Adrenal gland (tissue), 12 donors: ENCODE data around the gene ADARB2. TPM values are rescaled to one million over a fixed set of nuclear protein-coding genes. Genes with fewer than 3 reads are reported as not detected.

ENCODE experiments used
- DNase-seq, 7 donors: peaks; one replicate each; pipeline ENCODE4 v3.0.0-alpha.2; 2019 to 2020
- H3K27ac ChIP-seq, 5 donors: fragments of 200-600 bp; sonication (generic) in 4 of 5; 1 replicate in 3 of 5; 2 replicates in 2 of 5; pipeline versions ENCODE4 v1.5.1 to v1.8.0; 2016 to 2020; ENCODE audit warnings: mild to moderate bottlenecking in 1 of 5
- H3K27me3 ChIP-seq: fragments of 200-600 bp; 2 replicates; pipeline ENCODE4 v1.8.0; 2021
- H3K36me3 ChIP-seq, 2 donors: fragments of 200-600 bp; replicated peaks in 1 of 2; 1 replicate in 1 of 2; 2 replicates in 1 of 2; pipeline versions ENCODE4 v1.5.1 to v1.8.0; 2018 to 2022
- H3K4me1 ChIP-seq, 2 donors: fragments of 200-600 bp; replicated peaks in 1 of 2; 1 replicate in 1 of 2; 2 replicates in 1 of 2; pipeline versions ENCODE4 v1.5.1 to v1.8.0; 2018 to 2021
- H3K4me3 ChIP-seq, 4 donors: fragments of 200-600 bp; sonication (generic) in 3 of 4; one replicate each; pipeline ENCODE4 v1.5.1; 2016 to 2018
- H3K9me3 ChIP-seq, 3 donors: fragments of 200-600 bp; sonication (generic) in 1 of 3; replicated peaks in 1 of 3; 1 replicate in 2 of 3; 2 replicates in 1 of 3; pipeline versions ENCODE4 v1.5.1 to v1.8.0; 2016 to 2021
- CTCF ChIP-seq, 6 experiments: fragments of 450-650 bp in 4 of 6; fragments of 200-600 bp in 2 of 6; sonication (generic) in 1 of 6; IDR thresholded peaks; 1 replicate in 5 of 6; 2 replicates in 1 of 6; pipeline versions ENCODE4 v1.5.1 to v1.8.0; 2016 to 2021; ENCODE audit warnings: antibody characterized with exemption in 6 of 6, mild to moderate bottlenecking in 2 of 6, moderate library complexity in 1 of 6
- POLR2A ChIP-seq, 2 donors: fragments of 450-650 bp; IDR thresholded peaks; one replicate each; pipeline ENCODE4 v1.6.1; 2017; ENCODE audit warnings: antibody characterized with exemption in 2 of 2, mild to moderate bottlenecking in 2 of 2, moderate library complexity in 1 of 2
- WGBS, 4 donors: extraction: QIAGEN DNeasy Blood & Tissue Kit in 2 of 4; methylation state at CpG; one replicate each; pipeline versions ENCODE4 v1.1.5 to v1.1.7; 2013 to 2017; 5-methylcytosine and 5-hydroxymethylcytosine counted together
- intact Hi-C, 2 donors: fragments of 100-400 bp; cut with DNase I; formaldehyde crosslinking; loops; one replicate each; pipeline versions ENCODE4 v1.14.1 to v1.15.0; 2022 to 2023
- polyA plus RNA-seq, 3 donors: library from polyadenylated mRNA; stranded (reverse); fragments of 200-250 nt in 2 of 3; fragments of 350-450 nt in 1 of 3; fragmentation: Illumina TruSeq in 1 of 3; extraction: RNeasy Lipid Tissue Mini Kit (QIAGEN cat#74804) in 1 of 3; gene quantifications; one replicate each; pipeline ENCODE4 v1.2.3, GENCODE V29; 2013 to 2014
- total RNA-seq, 9 donors: library from RNA; depleted of rRNA in 4 of 9; stranded (reverse); fragments of >200 nt in 4 of 9; fragments of 120-200 nt in 1 of 9; fragmentation: NEBNext Ultra II Directional in 1 of 9; extraction: Animal tissue kit (Norgen Biotek cat#: 25700) in 1 of 9; gene quantifications; one replicate each; pipeline versions ENCODE4 v1.1.0 to v1.2.4, GENCODE V29; 2013 to 2023
- donor health status: healthy with polysubstance abuse.
- donor health status: Bipolar disorder and iron deficiency.
- donor health status: DM: yes; HTN: yes; CAD: no.
- donor health status: DM: no; HTN: no; CAD: no.
- donor health status: DM: no; HTN: no; CAD: no.
- donor health status: DM: yes; HTN: yes; CAD: no.

ADARB2 gene
- total and polyA plus RNA-seq, 12 donors = 0.14 to 3.1 (median 0.91) TPM

DNA sequence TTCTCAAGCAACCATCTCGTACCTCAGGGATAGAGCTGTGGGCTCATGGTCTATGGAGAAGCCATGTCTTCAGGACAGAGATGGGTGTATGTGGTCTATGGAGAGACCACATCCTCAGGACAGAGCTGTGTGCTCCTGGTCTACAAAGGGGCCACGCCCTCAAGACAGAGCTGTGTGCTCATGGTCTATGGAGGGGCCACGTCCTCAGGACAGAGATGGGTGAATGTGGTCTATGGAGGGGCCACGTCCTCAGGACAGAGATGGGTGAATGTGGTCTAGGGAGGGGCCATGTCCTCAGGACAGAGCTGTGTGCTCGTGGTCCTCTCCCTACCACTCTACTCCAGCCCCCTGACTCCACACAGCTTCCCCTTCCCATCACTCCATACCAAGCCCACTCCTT is 563.3 kb downstream of the ADARB2 start:
- DNase-seq = no peak
- 59 to 86% (median 77%) methylated on average over 5 of the region's 5 CpGs for WGBS, 4 donors
- Histone ChIP-seq H3K27ac (no peak overlapping the region), H3K36me3 (no peaks in the 10 kb centered on the region), H3K27me3 (no peaks in the 10 kb centered on the region), H3K4me3 (no peak overlapping the region), H3K9me3 (no peaks in the 10 kb centered on the region), H3K4me1 (no peaks in the 10 kb centered on the region)
- intact Hi-C loops = no loop called here
- TF ChIP-seq CTCF (IDR thresholded peaks at IDR 0.05) = no peak
- no peak for TF ChIP-seq POLR2A (IDR thresholded peaks at IDR 0.05)

- Histone ChIP-seq H3K4me1 (no peaks in the 10 kb centered on the region), H3K27ac (no peak overlapping the region), H3K4me3 (no peak overlapping the region), H3K9me3 (no peaks in the 10 kb centered on the region), H3K36me3 (no peaks in the 10 kb centered on the region), H3K27me3 (no peaks in the 10 kb centered on the region)
- no peak for DNase-seq
- intact Hi-C loops = no loop called here
- TF ChIP-seq CTCF (IDR thresholded peaks at IDR 0.05) (no peak), POLR2A (IDR thresholded peaks at IDR 0.05) (no peak)
- whole genome bisulfite sequencing, 4 donors = 90 to 92% (median 90%) methylated on average over 26 to 27 of the region's 27 CpGs
Observed at GRCh38 chr10:1173091-1173490, 564.2 kb downstream of the ADARB2 start.

DNA sequence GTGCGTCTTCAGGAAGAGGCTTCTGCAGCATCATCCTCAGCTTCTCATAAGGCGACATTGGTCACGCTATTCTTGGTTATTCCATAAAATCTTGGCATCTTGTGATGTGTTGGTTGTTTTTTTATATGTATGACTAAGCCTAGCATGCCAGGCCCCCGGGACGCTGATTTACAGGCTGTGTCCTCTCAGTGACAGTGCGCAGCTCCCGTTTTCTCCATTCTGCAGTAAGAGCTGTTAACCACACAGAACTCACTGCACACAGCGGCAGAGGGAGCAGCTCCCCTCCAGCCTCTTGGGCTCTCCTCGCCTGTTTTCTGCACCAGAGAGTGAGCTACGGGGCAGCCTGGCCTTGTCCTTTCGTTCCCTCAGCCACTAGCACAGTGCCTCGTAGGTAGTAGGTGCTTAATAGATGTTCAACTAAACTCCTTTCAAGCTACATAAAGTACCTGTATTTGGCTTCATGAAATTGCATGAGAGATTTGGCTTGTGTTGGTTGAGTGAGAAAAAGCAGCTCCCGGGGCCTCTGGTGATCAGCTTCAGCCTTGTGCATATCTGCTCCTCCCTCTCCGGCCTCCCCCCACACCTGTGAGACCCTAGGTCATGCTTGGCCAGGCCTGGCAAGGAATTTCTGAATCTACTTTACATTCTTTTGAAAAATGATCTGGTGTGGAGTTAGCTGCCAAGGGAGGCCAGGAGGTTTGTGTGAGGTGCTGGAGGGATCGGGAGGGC is 564.9 kb downstream of the ADARB2 start:
- no peaks in the 10 kb centered on the region for H3K36me3 ChIP-seq
- H3K27ac ChIP-seq = no peak overlapping the region
- intact Hi-C loops = no loop called here
- DNase-seq = no peak
- 80 to 85% (median 83%) methylated on average over 15 of the region's 15 CpGs for WGBS, 4 donors
- no peaks in the 10 kb centered on the region for H3K27me3 ChIP-seq
- H3K4me3 ChIP-seq = no peak overlapping the region
- no peaks in the 10 kb centered on the region for H3K4me1 ChIP-seq
- no peaks in the 10 kb centered on the region for H3K9me3 ChIP-seq
- TF ChIP-seq CTCF (IDR thresholded peaks at IDR 0.05) (no peak), POLR2A (IDR thresholded peaks at IDR 0.05) (no peak)

- Histone ChIP-seq H3K36me3 (no peaks in the 10 kb centered on the region), H3K9me3 (no peaks in the 10 kb centered on the region), H3K27ac (no peak overlapping the region), H3K4me1 (no peaks in the 10 kb centered on the region), H3K4me3 (no peak overlapping the region), H3K27me3 (no peaks in the 10 kb centered on the region)
- 82 to 87% (median 84%) methylated on average over 7 to 9 of the region's 9 CpGs for WGBS, 4 donors
- intact Hi-C loops = no loop called here
- TF ChIP-seq CTCF (IDR thresholded peaks at IDR 0.05) (no peak), POLR2A (IDR thresholded peaks at IDR 0.05) (no peak)
- DNase-seq = no peak
Observed at GRCh38 chr10:1171586-1171985, 565.7 kb downstream of the ADARB2 start.
